A549 (cell line): Measurements from ENCODE around the gene CLSTN2. TPM values are rescaled to one million over a fixed set of nuclear protein-coding genes. Genes with fewer than 3 reads are reported as not detected.

Experiments
- ATAC-seq, 2 experiments: fragments of 200-7000 bp in 1 of 2; fragments of >200 bp in 1 of 2; cut with Nextera tagmentation in 1 of 2; cut with Tn5 transposase in 1 of 2; 3 replicates each; pipeline versions ENCODE4 v1.8.0 to v1.9.1; 2018 to 2020; ENCODE audit warnings: mild to moderate bottlenecking in 1 of 2, moderate library complexity in 1 of 2
- CTCF ChIA-PET: fragments of 300-600 bp; sonication (Branson Sonifier 250); formaldehyde crosslinking; extraction: SDS; loops from one replicate; lab custom pipeline; 2021; ENCODE audit warnings: antibody characterized with exemption, inconsistent platforms; lab: Yijun Ruan, JAX
- POLR2A ChIA-PET: fragments of 350-600 bp; formaldehyde crosslinking; extraction: SDS; loops from one replicate; lab custom pipeline; 2021; ENCODE audit warnings: antibody characterized with exemption, inconsistent platforms; lab: Yijun Ruan, JAX
- DNase-seq, 2 experiments: peaks; one replicate each; pipeline versions ENCODE4 v3.0.0 to v3.0.0-alpha.2; 2011 to 2016; ENCODE audit warnings: low read depth in 1 of 2, low spot score in 1 of 2
- FAIRE-seq: peaks from 2 replicates; lab custom pipeline; 2011; peaks lifted over from hg19 to GRCh38; lab: Jason Lieb, UNC
- H3K27ac ChIP-seq, 2 experiments: fragments of >200 bp; sonication (Bioruptor Twin); formaldehyde crosslinking; 3 replicates each; pipeline ENCODE4 v1.5.1; 2016 to 2017
- H3K4me1 ChIP-seq: fragments of >200 bp; sonication (Bioruptor Twin); formaldehyde crosslinking; 3 replicates; pipeline ENCODE4 v1.6.1; 2016
- H3K4me2 ChIP-seq: fragments of >200 bp; sonication (Bioruptor Twin); formaldehyde crosslinking; 3 replicates; pipeline ENCODE4 v1.6.1; 2016
- H3K4me3 ChIP-seq: fragments of >200 bp; sonication (Bioruptor Twin); formaldehyde crosslinking; 3 replicates; pipeline ENCODE4 v1.5.1; 2016
- H3K9me3 ChIP-seq: fragments of >200 bp; sonication (Bioruptor Twin); formaldehyde crosslinking; 3 replicates; pipeline ENCODE4 v1.6.1; 2016
- BHLHE40 ChIP-seq: IDR thresholded peaks from 2 replicates; pipeline ENCODE4 v1.6.1; 2012; ENCODE audit warnings: low read depth, low read length, inconsistent platforms
- CBX2 ChIP-seq: fragments of 200-600 bp; sonication (generic); IDR thresholded peaks from 2 replicates; pipeline ENCODE4 v1.6.1; 2016; ENCODE audit warnings: low read depth, mild to moderate bottlenecking, borderline replicate concordance
- CHD2 ChIP-seq: fragments of 150-350 bp; IDR thresholded peaks from 2 replicates; pipeline ENCODE4 v1.6.1; 2014; ENCODE audit warnings: low read length; ENCODE audit not compliant: partially characterized antibody
- CTCF ChIP-seq: fragments of >200 bp; sonication (Bioruptor Twin); formaldehyde crosslinking; IDR thresholded peaks from 3 replicates; pipeline ENCODE4 v1.5.1; 2016
- FOSB ChIP-seq: fragments of 250-450 bp; sonication (Bioruptor Pico); IDR thresholded peaks from 2 replicates; pipeline ENCODE4 v1.5.0; 2020; ENCODE audit warnings: mild to moderate bottlenecking, moderate library complexity
- FOSL2 ChIP-seq, 2 experiments: fragments of 450-650 bp in 1 of 2; fragments of >200 bp in 1 of 2; sonication (Bioruptor Twin) in 1 of 2; formaldehyde crosslinking; IDR thresholded peaks; 2 replicates each; pipeline versions ENCODE4 v1.5.0 to v1.6.1; 2016 to 2020; ENCODE audit warnings: mild to moderate bottlenecking in 1 of 2, moderate library complexity in 1 of 2
- FOXS1 ChIP-seq: fragments of 250-450 bp; sonication (Bioruptor Pico); IDR thresholded peaks from 2 replicates; pipeline ENCODE4 v1.5.0; 2020; ENCODE audit warnings: mild to moderate bottlenecking, moderate library complexity
- HOXA7 ChIP-seq: fragments of 250-450 bp; sonication (Bioruptor Pico); IDR thresholded peaks from 2 replicates; pipeline ENCODE4 v1.5.0; 2020; ENCODE audit warnings: mild to moderate bottlenecking, moderate library complexity
- HOXB5 ChIP-seq: fragments of 250-450 bp; sonication (Bioruptor Pico); IDR thresholded peaks from 2 replicates; pipeline ENCODE4 v1.5.0; 2020; ENCODE audit warnings: mild to moderate bottlenecking, moderate library complexity
- MAX ChIP-seq: IDR thresholded peaks from 2 replicates; pipeline ENCODE4 v1.6.1; 2012
- MAZ ChIP-seq: fragments of 150-350 bp; IDR thresholded peaks from 2 replicates; pipeline ENCODE4 v1.6.1; 2014; ENCODE audit warnings: antibody characterized with exemption, low read depth, low read length, borderline replicate concordance
- MYC ChIP-seq: IDR thresholded peaks from 2 replicates; pipeline ENCODE4 v1.6.1; 2012; ENCODE audit warnings: mild to moderate bottlenecking, inconsistent platforms, low read length, improper control_type of control experiment, borderline replicate concordance
- NFE2L2 ChIP-seq: fragments of 150-350 bp; conservative IDR thresholded peaks from 2 replicates; pipeline ENCODE4 v1.6.1; 2014; ENCODE audit warnings: low read length
- NPAS2 ChIP-seq: fragments of 250-450 bp; sonication (Bioruptor Pico); IDR thresholded peaks from 2 replicates; pipeline ENCODE4 v1.8.0; 2022; ENCODE audit warnings: mild to moderate bottlenecking, moderate library complexity, borderline replicate concordance
- PHF8 ChIP-seq: fragments of 200-600 bp; sonication (generic); IDR thresholded peaks from 2 replicates; pipeline ENCODE4 v1.6.1; 2016; ENCODE audit warnings: low read depth, mild to moderate bottlenecking, antibody characterized with exemption, moderate library complexity, borderline replicate concordance
- POLR2A ChIP-seq: IDR thresholded peaks from 2 replicates; pipeline ENCODE4 v1.6.1; 2012; ENCODE audit warnings: mild to moderate bottlenecking, low read length
- POLR2AphosphoS2 ChIP-seq: conservative IDR thresholded peaks from 2 replicates; pipeline ENCODE4 v1.6.1; 2012; ENCODE audit warnings: low read length, improper control_type of control experiment, inconsistent platforms
- RARB ChIP-seq: fragments of 250-450 bp; sonication (Bioruptor Pico); IDR thresholded peaks from 2 replicates; pipeline ENCODE4 v1.8.0; 2021; ENCODE audit warnings: mild to moderate bottlenecking, moderate library complexity
- RCOR1 ChIP-seq: fragments of 150-350 bp; IDR thresholded peaks from 2 replicates; pipeline ENCODE4 v1.6.1; 2014; ENCODE audit warnings: antibody characterized with exemption, low read length, low read depth
- REST ChIP-seq: fragments of 200-600 bp; sonication (generic); IDR thresholded peaks from 2 replicates; pipeline ENCODE4 v1.6.1; 2016; ENCODE audit warnings: antibody characterized with exemption, mild to moderate bottlenecking, moderate library complexity
- TFCP2L1 ChIP-seq: fragments of 250-450 bp; sonication (Bioruptor Pico); IDR thresholded peaks from 2 replicates; pipeline ENCODE4 v1.5.0; 2021; ENCODE audit warnings: mild to moderate bottlenecking
- TP53 ChIP-seq: fragments of 250-450 bp; sonication (Bioruptor Pico); IDR thresholded peaks from 2 replicates; pipeline ENCODE4 v1.5.0; 2021; ENCODE audit warnings: mild to moderate bottlenecking, moderate library complexity
- ZC3H11A ChIP-seq: fragments of 450-650 bp; IDR thresholded peaks from 2 replicates; pipeline ENCODE4 v1.6.1; 2014; ENCODE audit warnings: antibody characterized with exemption, mild to moderate bottlenecking
- ZSCAN20 ChIP-seq: fragments of 250-450 bp; sonication (Bioruptor Pico); IDR thresholded peaks from 2 replicates; pipeline ENCODE4 v1.8.0; 2022; ENCODE audit warnings: mild to moderate bottlenecking, moderate library complexity
- WGBS: methylation state at CpG from one replicate; pipeline ENCODE4 v1.1.6; 2017; ENCODE audit errors: missing lambda C conversion rate; 5-methylcytosine and 5-hydroxymethylcytosine counted together
- polyA plus RNA-seq, 4 experiments: library from polyadenylated mRNA; depleted of rRNA in 3 of 4; stranded (reverse); fragments of >200 nt; fragmentation: RNase III in 1 of 4; extraction: RNeasy Plus Mini Kit Qiagen cat#74134 plus additional on column Dnase treatment in 1 of 4; gene quantifications; 2 replicates in 3 of 4; 3 replicates in 1 of 4; pipeline ENCODE4 v1.2.3, GENCODE V29; 2011 to 2017
- TF ChIP-seq, protein P1 (sequence below): IDR thresholded peaks from 2 replicates; pipeline ENCODE4 v1.6.1; 2012
- TF ChIP-seq, protein P2 (sequence below): fragments of >200 bp; sonication (Bioruptor Twin); formaldehyde crosslinking; IDR thresholded peaks from 3 replicates; pipeline ENCODE4 v1.6.1; 2016

Gene CLSTN2
- polyA plus RNA-seq, 2 of the 4 experiments (the other 2 are of a cell fraction) = 0.03 to 0.04 TPM

- ATAC-seq = no peak
- Histone ChIP-seq H3K27ac (no peak overlapping the region), H3K9me3 (no peaks in the 10 kb centered on the region), H3K4me3 (no peak overlapping the region), H3K4me2 (no peak overlapping the region), H3K4me1 (no peaks in the 10 kb centered on the region)
- CTCF ChIA-PET = no interaction called here
- no peak for FAIRE-seq
- no peak for DNase-seq
- 0% methylated on average over 2 of the region's 2 CpGs for WGBS
- TF ChIP-seq NFE2L2 (no peak), MAZ (no peak), RCOR1 (no peak), BHLHE40 (no peak), FOSL2 (IDR thresholded peaks at IDR 0.05) (no peak), FOSL2 (CRISPR knock-in tag; IDR thresholded peaks at IDR 0.05) (no peak), MYC (no peak), NPAS2 (CRISPR knock-in tag) (no peak), FOXS1 (CRISPR knock-in tag) (no peak), FOSB (CRISPR knock-in tag) (no peak), HOXA7 (CRISPR knock-in tag) (no peak)
- TF ChIP-seq, protein P1, sequence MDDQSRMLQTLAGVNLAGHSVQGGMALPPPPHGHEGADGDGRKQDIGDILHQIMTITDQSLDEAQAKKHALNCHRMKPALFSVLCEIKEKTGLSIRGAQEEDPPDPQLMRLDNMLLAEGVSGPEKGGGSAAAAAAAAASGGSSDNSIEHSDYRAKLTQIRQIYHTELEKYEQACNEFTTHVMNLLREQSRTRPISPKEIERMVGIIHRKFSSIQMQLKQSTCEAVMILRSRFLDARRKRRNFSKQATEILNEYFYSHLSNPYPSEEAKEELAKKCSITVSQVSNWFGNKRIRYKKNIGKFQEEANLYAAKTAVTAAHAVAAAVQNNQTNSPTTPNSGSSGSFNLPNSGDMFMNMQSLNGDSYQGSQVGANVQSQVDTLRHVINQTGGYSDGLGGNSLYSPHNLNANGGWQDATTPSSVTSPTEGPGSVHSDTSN = no peak
- POLR2A ChIA-PET = no interaction called here
Observed at GRCh38 chr3:140370686-140371085, 435.7 kb downstream of the CLSTN2 start.

GRCh38 chr3:140373234-140373633 lies 438.2 kb downstream of the CLSTN2 start:
- POLR2A ChIA-PET = no interaction called here
- no peak overlapping the region for H3K4me3 ChIP-seq
- no peak overlapping the region for H3K27ac ChIP-seq
- no peaks in the 10 kb centered on the region for H3K4me1 ChIP-seq
- TF ChIP-seq CBX2 = no peak
- no peak for TF ChIP-seq CTCF
- TF ChIP-seq HOXB5 (CRISPR knock-in tag) = no peak
- no peak for TF ChIP-seq HOXA7 (CRISPR knock-in tag)
- no peak for TF ChIP-seq ZSCAN20 (CRISPR knock-in tag)
- no peak for TF ChIP-seq REST
- no peak for TF ChIP-seq PHF8
- TF ChIP-seq CHD2 = no peak
- TF ChIP-seq TP53 (CRISPR knock-in tag) = no peak
- TF ChIP-seq MAX = no peak
- TF ChIP-seq POLR2A = no peak
- TF ChIP-seq POLR2AphosphoS2 = no peak
- TF ChIP-seq FOSL2 (IDR thresholded peaks at IDR 0.05) = no peak
- TF ChIP-seq FOSL2 (CRISPR knock-in tag; IDR thresholded peaks at IDR 0.05) = no peak
- no peak for TF ChIP-seq MAZ
- no peak for TF ChIP-seq ZC3H11A
- TF ChIP-seq, protein P2, sequence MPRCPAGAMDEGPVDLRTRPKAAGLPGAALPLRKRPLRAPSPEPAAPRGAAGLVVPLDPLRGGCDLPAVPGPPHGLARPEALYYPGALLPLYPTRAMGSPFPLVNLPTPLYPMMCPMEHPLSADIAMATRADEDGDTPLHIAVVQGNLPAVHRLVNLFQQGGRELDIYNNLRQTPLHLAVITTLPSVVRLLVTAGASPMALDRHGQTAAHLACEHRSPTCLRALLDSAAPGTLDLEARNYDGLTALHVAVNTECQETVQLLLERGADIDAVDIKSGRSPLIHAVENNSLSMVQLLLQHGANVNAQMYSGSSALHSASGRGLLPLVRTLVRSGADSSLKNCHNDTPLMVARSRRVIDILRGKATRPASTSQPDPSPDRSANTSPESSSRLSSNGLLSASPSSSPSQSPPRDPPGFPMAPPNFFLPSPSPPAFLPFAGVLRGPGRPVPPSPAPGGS = no peak
- no peak for TF ChIP-seq TFCP2L1 (CRISPR knock-in tag)
- no peak for TF ChIP-seq RARB
- TF ChIP-seq MYC = no peak
- H3K4me2 ChIP-seq = no peak overlapping the region
- FAIRE-seq (no peak), DNase-seq (no peak), ATAC-seq (no peak)
- 36% methylated on average over 1 of the region's 1 CpG for WGBS
- H3K9me3 ChIP-seq = no peaks in the 10 kb centered on the region
- CTCF ChIA-PET = no interaction called here
